Activated B cell treated with CpG ODN at 0.5 μM for 24 hours (primary cell): ENCODE measurements around the gene SPAG9. TPM values are rescaled to one million over a fixed set of nuclear protein-coding genes. Genes with fewer than 3 reads are reported as not detected.

ENCODE experiments used
- ATAC-seq: fragments of 200-7000 bp; cut with Tn5 transposase; one replicate; pipeline ENCODE4 v1.10.0; 2021; ENCODE audit warnings: low read depth, mild to moderate bottlenecking, moderate library complexity
- CTCF ChIA-PET: fragments of 350-600 bp; sonication (Branson Sonifier 250); formaldehyde crosslinking; loops from one replicate; lab custom pipeline; 2021; ENCODE audit warnings: antibody characterized with exemption; lab: Charles Lee
- POLR2A ChIA-PET: fragments of 350-600 bp; sonication (Branson Sonifier 250); formaldehyde crosslinking; loops from one replicate; lab custom pipeline; 2021; ENCODE audit warnings: antibody characterized with exemption; lab: Charles Lee
- DNase-seq: peaks from one replicate; pipeline ENCODE4 v3.0.0; 2022
- H3K27ac Mint-ChIP-seq: one replicate; pipeline ENCODE4 v1.8.0; 2020; ENCODE audit warnings: mixed read lengths
- H3K27me3 Mint-ChIP-seq: one replicate; pipeline ENCODE4 v1.8.0; 2021; ENCODE audit warnings: mixed read lengths
- H3K36me3 Mint-ChIP-seq: one replicate; pipeline ENCODE4 v1.8.0; 2021; ENCODE audit warnings: low read depth, mixed read lengths
- H3K4me1 Mint-ChIP-seq: one replicate; pipeline ENCODE4 v1.8.0; 2021; ENCODE audit warnings: mixed read lengths
- H3K4me3 Mint-ChIP-seq: one replicate; pipeline ENCODE4 v1.8.0; 2020; ENCODE audit warnings: mild to moderate bottlenecking, mixed read lengths
- H3K9me3 Mint-ChIP-seq: one replicate; pipeline ENCODE4 v1.8.0; 2020; ENCODE audit warnings: mixed read lengths
- CTCF ChIP-seq: fragments of 200-600 bp; IDR thresholded peaks from one replicate; pipeline ENCODE4 v1.8.0; 2022; ENCODE audit warnings: antibody characterized with exemption, mild to moderate bottlenecking
- intact Hi-C: fragments of 100-400 bp; cut with micrococcal nuclease; formaldehyde crosslinking; loops from one replicate; pipeline ENCODE4 v1.15.1; 2024
- total RNA-seq: library from RNA; stranded (reverse); gene quantifications from 2 replicates; pipeline ENCODE4 v1.2.3, GENCODE V29; 2022

SPAG9 gene
- total RNA-seq, 1 donor from 2014 or later: 49.3 TPM

- no peak for TF ChIP-seq CTCF
- ATAC-seq: no peak
Measured at GRCh38 chr17:51045621-51046020, 75.0 kb downstream of the SPAG9 start.

GRCh38 chr17:51044976-51045375, 75.7 kb downstream of the SPAG9 start:
- no peak for DNase-seq
- CTCF ChIA-PET: no interaction called here
- no peaks in the 10 kb centered on the region for H3K27me3 Mint-ChIP-seq
- no peak for ATAC-seq
- TF ChIP-seq CTCF: no peak
- peaks cover 9% of the 10 kb centered on the region for H3K4me1 Mint-ChIP-seq
- H3K36me3 Mint-ChIP-seq: peaks cover 14% of the 10 kb centered on the region
- intact Hi-C loops: no loop called here
- POLR2A ChIA-PET: interaction anchor here (1.4 kb wide), 1 partner anchor 178 kb away, joined by 4 read pairs; the partner anchor contains the start of gene TOB1
- no peak overlapping the region for H3K4me3 Mint-ChIP-seq
- H3K9me3 Mint-ChIP-seq: no peaks in the 10 kb centered on the region
- H3K27ac Mint-ChIP-seq: no peak overlapping the region

More at GRCh38 chr17:51045621-51046020, 75.0 kb downstream of the SPAG9 start:
- POLR2A ChIA-PET: interaction anchor here (1.4 kb wide), 1 partner anchor 179 kb away, joined by 4 read pairs; the partner anchor contains the start of gene TOB1
- Mint-ChIP-seq H3K4me3 (no peak overlapping the region), H3K36me3 (peaks cover 7% of the 10 kb centered on the region), H3K27me3 (no peaks in the 10 kb centered on the region), H3K27ac (no peak overlapping the region), H3K9me3 (no peaks in the 10 kb centered on the region), H3K4me1 (peaks cover 16% of the 10 kb centered on the region)
- CTCF ChIA-PET: interaction anchor here (0.8 to 3.5 kb wide), 3 partner anchors 11 to 108 kb away, joined by 3 to 12 read pairs (median 8); partner anchors contain the start of gene NME1
- DNase-seq: no peak
- intact Hi-C loops: no loop called here

GRCh38 chr17:51036084-51036483, 84.6 kb downstream of the SPAG9 start:
- peak overlapping the region; percentile 6 for H3K27ac Mint-ChIP-seq
- no peak overlapping the region for H3K4me3 Mint-ChIP-seq
- DNase-seq: no peak
- H3K4me1 Mint-ChIP-seq: peaks cover 23% of the 10 kb centered on the region
- H3K36me3 Mint-ChIP-seq: peaks cover 32% of the 10 kb centered on the region
- CTCF ChIA-PET: no interaction called here
- no peaks in the 10 kb centered on the region for H3K27me3 Mint-ChIP-seq
- H3K9me3 Mint-ChIP-seq: no peaks in the 10 kb centered on the region
- intact Hi-C loops: no loop called here
- TF ChIP-seq CTCF: no peak
- ATAC-seq: peak; percentile 31
- POLR2A ChIA-PET: no interaction called here

GRCh38 chr17:51035431-51035830, 85.2 kb downstream of the SPAG9 start:
- Mint-ChIP-seq H3K9me3 (no peaks in the 10 kb centered on the region), H3K27me3 (no peaks in the 10 kb centered on the region), H3K4me3 (no peak overlapping the region), H3K27ac (no peak overlapping the region), H3K36me3 (peaks cover 30% of the 10 kb centered on the region), H3K4me1 (peaks cover 28% of the 10 kb centered on the region)
- POLR2A ChIA-PET: no interaction called here
- no peak for TF ChIP-seq CTCF
- CTCF ChIA-PET: interaction anchor here (0.8 kb wide), 1 partner anchor 20 kb away, joined by 3 read pairs; no protein-coding TSS in a partner anchor
- no peak for DNase-seq
- peak; percentile 40 for ATAC-seq
- intact Hi-C loops: loop anchor here (2.0 kb wide), 1 partner anchor 15 kb away; no protein-coding TSS in a partner anchor

GRCh38 chr17:51034800-51035199, 85.9 kb downstream of the SPAG9 start:
- ATAC-seq: no peak
- Mint-ChIP-seq H3K27ac (no peak overlapping the region), H3K27me3 (no peaks in the 10 kb centered on the region), H3K4me3 (no peak overlapping the region), H3K36me3 (peaks cover 24% of the 10 kb centered on the region), H3K9me3 (no peaks in the 10 kb centered on the region), H3K4me1 (peaks cover 34% of the 10 kb centered on the region)
- DNase-seq: no peak
- TF ChIP-seq CTCF: no peak
- intact Hi-C loops: loop anchor here (2.0 kb wide), 1 partner anchor 16 kb away; no protein-coding TSS in a partner anchor
- POLR2A ChIA-PET: no interaction called here
- CTCF ChIA-PET: interaction anchor here (0.7 to 0.8 kb wide), 2 partner anchors 21 to 22 kb away, joined by 3 read pairs; no protein-coding TSS in a partner anchor
